ENCODE results near the gene FLNB. TPM values are rescaled to one million over a fixed set of nuclear protein-coding genes. Genes with fewer than 3 reads are reported as not detected.

FLNB gene
- total RNA-seq, 1 experiment from 2014 or later: 147 TPM

DNA sequence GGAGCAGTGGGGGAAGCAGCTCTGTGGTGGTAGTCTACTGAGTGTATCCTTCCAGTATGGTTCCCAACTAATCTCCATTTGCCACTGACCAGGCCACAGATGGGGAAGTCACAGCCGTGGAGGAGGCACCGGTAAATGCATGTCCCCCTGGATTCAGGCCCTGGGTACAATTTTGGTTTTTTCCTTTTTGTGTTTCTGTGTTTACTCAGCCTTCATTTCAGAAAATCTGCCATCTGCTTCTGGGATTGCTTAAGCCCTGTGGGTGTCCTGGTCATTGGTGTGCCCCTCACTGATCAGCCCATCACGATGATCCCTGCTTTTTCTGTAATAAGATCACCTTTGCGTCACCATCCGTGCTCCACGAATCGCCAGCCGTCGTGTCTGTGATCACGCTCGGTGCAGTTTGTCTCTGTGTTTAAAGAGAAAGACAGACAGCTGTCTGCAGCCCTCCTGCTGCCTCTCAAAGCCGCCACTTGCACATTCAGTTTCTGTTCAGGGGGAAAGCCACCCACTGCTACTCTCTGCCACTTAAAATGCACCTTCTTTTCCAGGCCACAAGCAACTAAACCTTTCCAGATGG lies 133.6 kb downstream of the FLNB start:
- Mint-ChIP-seq H3K27ac (ENCODE audit: unreplicated experiment) (no peak overlapping the region), H3K9me3 (ENCODE audit: low read depth, unreplicated experiment) (no peaks in the 10 kb centered on the region), H3K36me3 (ENCODE audit: insufficient read depth, unreplicated experiment) (peaks cover 29% of the 10 kb centered on the region), H3K4me1 (ENCODE audit: low read depth, unreplicated experiment) (no peaks in the 10 kb centered on the region), H3K27me3 (ENCODE audit: unreplicated experiment) (no peaks in the 10 kb centered on the region), H3K4me3 (ENCODE audit: low read depth, unreplicated experiment) (no peak overlapping the region)
- intact Hi-C loops (cut with micrococcal nuclease; ENCODE audit: unreplicated experiment): no loop called here
- CTCF ChIA-PET: no interaction called here
- no TSS peak for BruUV-seq (replicated peaks)
- TF ChIP-seq, protein P1, sequence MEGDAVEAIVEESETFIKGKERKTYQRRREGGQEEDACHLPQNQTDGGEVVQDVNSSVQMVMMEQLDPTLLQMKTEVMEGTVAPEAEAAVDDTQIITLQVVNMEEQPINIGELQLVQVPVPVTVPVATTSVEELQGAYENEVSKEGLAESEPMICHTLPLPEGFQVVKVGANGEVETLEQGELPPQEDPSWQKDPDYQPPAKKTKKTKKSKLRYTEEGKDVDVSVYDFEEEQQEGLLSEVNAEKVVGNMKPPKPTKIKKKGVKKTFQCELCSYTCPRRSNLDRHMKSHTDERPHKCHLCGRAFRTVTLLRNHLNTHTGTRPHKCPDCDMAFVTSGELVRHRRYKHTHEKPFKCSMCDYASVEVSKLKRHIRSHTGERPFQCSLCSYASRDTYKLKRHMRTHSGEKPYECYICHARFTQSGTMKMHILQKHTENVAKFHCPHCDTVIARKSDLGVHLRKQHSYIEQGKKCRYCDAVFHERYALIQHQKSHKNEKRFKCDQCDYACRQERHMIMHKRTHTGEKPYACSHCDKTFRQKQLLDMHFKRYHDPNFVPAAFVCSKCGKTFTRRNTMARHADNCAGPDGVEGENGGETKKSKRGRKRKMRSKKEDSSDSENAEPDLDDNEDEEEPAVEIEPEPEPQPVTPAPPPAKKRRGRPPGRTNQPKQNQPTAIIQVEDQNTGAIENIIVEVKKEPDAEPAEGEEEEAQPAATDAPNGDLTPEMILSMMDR (IDR thresholded peaks at IDR 0.05; ENCODE audit: unreplicated experiment): no peak
- no peak for DNase-seq

DNA sequence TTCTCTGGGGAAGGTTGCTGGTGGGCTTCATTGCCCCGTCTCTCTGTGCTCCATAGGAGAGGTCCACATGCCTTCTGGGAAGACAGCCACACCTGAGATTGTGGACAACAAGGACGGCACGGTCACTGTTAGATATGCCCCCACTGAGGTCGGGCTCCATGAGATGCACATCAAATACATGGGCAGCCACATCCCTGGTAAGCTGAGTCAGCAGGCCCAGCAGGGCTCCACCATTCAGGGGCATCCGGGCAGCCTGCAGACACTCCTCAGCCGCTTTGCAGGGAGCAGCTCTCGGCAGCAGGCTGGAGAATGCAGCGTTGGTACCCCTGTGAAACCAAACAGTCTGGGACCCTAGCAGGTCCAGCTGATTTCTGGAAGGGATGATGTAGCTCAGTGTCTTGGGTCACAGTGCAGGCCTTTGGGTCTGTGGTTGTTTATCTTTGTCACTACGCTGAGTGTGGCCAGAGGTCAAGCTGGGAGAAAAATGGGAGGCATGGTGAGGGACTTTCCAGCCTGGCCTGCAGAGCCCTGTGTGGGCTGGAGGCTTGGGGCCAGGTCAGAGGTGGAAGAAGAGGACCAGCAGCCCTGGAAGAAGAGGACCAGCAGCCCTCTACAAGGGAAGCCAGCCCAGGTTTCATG lies 135.3 kb downstream of the FLNB start:
- no peak overlapping the region for H3K4me3 Mint-ChIP-seq (ENCODE audit: low read depth, unreplicated experiment)
- CTCF ChIA-PET: no interaction called here
- BruUV-seq (replicated peaks): no TSS peak
- intact Hi-C loops (cut with micrococcal nuclease; ENCODE audit: unreplicated experiment): no loop called here
- TF ChIP-seq, protein P1 (IDR thresholded peaks at IDR 0.05; ENCODE audit: unreplicated experiment): no peak
- H3K9me3 Mint-ChIP-seq (ENCODE audit: low read depth, unreplicated experiment): no peaks in the 10 kb centered on the region
- H3K4me1 Mint-ChIP-seq (ENCODE audit: low read depth, unreplicated experiment): no peaks in the 10 kb centered on the region
- peaks cover 23% of the 10 kb centered on the region for H3K36me3 Mint-ChIP-seq (ENCODE audit: insufficient read depth, unreplicated experiment)
- no peak overlapping the region for H3K27ac Mint-ChIP-seq (ENCODE audit: unreplicated experiment)
- no peaks in the 10 kb centered on the region for H3K27me3 Mint-ChIP-seq (ENCODE audit: unreplicated experiment)
- no peak for DNase-seq

DNA sequence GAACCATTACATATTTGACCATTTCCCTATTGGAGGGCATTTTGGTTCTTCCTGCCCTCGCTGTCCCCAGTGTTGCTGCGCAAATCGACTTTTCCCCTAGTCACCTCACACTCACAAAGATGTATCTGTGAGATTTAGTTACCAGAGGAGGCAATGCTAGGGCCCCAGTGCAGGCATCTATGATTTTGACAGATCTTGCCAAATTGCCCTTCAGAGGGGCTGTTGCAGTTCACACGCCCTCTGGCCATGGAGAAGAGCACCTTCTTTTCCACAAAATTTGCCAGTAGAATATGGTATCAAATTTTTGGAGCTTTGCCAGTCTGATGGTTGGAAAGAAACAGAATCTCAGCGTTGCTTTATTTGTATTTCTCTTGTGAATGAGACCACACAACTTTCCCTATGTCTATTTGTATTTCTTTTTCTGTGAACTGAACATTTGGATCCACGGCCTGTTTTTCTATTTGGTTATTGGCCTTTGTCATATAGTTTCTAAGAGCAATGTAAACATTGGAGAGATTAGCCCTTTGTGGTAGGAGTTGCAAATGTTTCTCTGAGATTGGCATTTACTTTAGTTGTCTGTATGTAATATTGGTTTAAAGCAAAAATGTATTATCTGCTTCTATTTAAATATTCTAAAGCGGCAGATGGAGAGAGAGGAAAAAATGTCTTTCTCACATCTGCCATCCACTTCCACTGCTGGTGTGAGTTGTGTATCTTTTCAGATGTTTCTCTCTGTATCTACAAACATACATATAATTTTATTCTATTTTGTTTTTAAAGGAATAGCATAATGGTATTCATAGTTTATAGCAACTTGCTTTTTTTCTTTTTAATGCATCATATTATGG lies 136.5 kb downstream of the FLNB start:
- Mint-ChIP-seq H3K27ac (ENCODE audit: unreplicated experiment) (no peak overlapping the region), H3K4me3 (ENCODE audit: low read depth, unreplicated experiment) (no peak overlapping the region), H3K9me3 (ENCODE audit: low read depth, unreplicated experiment) (no peaks in the 10 kb centered on the region), H3K4me1 (ENCODE audit: low read depth, unreplicated experiment) (no peaks in the 10 kb centered on the region), H3K27me3 (ENCODE audit: unreplicated experiment) (no peaks in the 10 kb centered on the region), H3K36me3 (ENCODE audit: insufficient read depth, unreplicated experiment) (peaks cover 31% of the 10 kb centered on the region)
- intact Hi-C loops (cut with micrococcal nuclease; ENCODE audit: unreplicated experiment): no loop called here
- BruUV-seq (replicated peaks): no TSS peak
- TF ChIP-seq, protein P1 (IDR thresholded peaks at IDR 0.05; ENCODE audit: unreplicated experiment): no peak
- DNase-seq: no peak
- CTCF ChIA-PET: no interaction called here

DNA sequence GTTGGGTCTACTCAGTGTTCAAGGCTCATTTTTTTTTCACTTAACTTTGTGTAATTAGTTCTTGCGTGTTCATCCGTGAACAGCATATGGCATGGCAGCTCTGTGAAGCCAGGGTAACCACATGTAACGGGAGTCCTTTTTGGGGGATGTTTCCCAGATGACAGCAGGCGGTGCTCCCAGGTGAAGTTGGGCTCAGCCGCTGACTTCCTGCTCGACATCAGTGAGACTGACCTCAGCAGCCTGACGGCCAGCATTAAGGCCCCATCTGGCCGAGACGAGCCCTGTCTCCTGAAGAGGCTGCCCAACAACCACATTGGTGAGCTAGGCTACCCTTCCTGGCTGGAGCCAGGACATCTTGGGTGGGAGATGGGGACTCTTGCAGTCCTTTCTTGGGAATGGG lies 139.8 kb downstream of the FLNB start:
- TF ChIP-seq, protein P1 (IDR thresholded peaks at IDR 0.05; ENCODE audit: unreplicated experiment): no peak
- DNase-seq: no peak
- Mint-ChIP-seq H3K4me1 (ENCODE audit: low read depth, unreplicated experiment) (no peaks in the 10 kb centered on the region), H3K9me3 (ENCODE audit: low read depth, unreplicated experiment) (no peaks in the 10 kb centered on the region), H3K27ac (ENCODE audit: unreplicated experiment) (no peak overlapping the region), H3K4me3 (ENCODE audit: low read depth, unreplicated experiment) (no peak overlapping the region), H3K27me3 (ENCODE audit: unreplicated experiment) (no peaks in the 10 kb centered on the region), H3K36me3 (ENCODE audit: insufficient read depth, unreplicated experiment) (peaks cover 47% of the 10 kb centered on the region)
- CTCF ChIA-PET: no interaction called here
- intact Hi-C loops (cut with micrococcal nuclease; ENCODE audit: unreplicated experiment): no loop called here
- no TSS peak for BruUV-seq (replicated peaks)

Measured in Calu3 (cell line).